GM19239 (cell line): Measurements from ENCODE around the gene GNAO1.

ENCODE experiments used
- DNase-seq: peaks from one replicate; pipeline ENCODE4 v3.0.0; 2011; ENCODE audit warnings: low spot score; ENCODE audit not compliant: insufficient read length
- FAIRE-seq: peaks from 2 replicates; lab custom pipeline; 2011; peaks lifted over from hg19 to GRCh38; lab: Jason Lieb, UNC

The GNAO1 gene

GRCh38 chr16:56279132-56279531 is 87.8 kb downstream of the GNAO1 start:
- FAIRE-seq (no peak), DNase-seq (no peak)

DNA sequence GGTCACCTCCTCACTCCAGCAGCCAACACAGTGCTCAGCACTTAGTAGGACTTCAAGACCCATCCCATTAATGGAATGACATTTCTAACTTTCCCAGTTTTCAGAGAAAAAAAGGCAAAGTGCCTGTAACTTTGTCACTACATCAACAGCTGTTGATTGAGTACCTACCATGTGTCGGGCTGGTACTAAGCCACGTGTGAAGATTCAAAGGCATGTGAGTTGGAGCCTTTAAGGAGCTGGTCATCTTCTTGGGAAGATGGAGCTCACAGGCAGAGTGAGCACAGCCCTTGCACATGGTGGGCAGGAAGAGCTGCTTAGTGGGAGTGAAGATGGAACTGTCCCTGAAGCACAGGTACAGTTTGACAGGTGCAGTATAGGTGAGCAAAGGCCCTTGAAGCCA is 88.6 kb downstream of the GNAO1 start:
- no peak for FAIRE-seq
- DNase-seq, result no peak

DNA sequence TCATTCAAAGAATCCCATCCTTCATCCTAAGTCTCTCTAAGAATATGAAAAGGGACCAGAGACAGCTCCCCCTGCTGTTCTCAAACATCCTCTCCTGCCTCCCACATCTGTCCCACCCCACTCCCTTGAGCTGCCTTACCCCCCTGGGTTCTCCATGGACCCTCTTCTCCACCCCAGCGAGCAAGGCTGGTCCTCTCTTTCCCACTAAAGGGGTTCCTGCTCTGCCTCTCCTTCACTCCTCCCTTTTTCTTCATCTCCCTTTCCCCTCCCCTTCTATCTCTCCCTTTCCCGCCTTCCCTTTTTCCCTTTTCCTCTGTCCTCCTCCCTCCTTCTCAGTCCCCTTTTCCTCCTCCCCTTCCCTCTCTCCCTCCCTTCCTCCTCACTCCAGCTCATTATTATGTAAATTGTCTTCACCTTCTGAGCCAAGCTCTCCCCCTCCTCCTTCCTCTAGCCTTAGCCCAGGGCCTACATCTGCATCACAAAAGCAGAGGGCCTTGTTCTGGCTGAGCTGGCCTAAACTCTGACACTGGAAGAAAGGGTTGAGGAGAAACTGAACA is 90.0 kb downstream of the GNAO1 start:
- FAIRE-seq (no peak), DNase-seq (no peak)

- no peak for DNase-seq
- FAIRE-seq, result no peak
Observed at GRCh38 chr16:56282451-56282850, 91.2 kb downstream of the GNAO1 start.

DNA sequence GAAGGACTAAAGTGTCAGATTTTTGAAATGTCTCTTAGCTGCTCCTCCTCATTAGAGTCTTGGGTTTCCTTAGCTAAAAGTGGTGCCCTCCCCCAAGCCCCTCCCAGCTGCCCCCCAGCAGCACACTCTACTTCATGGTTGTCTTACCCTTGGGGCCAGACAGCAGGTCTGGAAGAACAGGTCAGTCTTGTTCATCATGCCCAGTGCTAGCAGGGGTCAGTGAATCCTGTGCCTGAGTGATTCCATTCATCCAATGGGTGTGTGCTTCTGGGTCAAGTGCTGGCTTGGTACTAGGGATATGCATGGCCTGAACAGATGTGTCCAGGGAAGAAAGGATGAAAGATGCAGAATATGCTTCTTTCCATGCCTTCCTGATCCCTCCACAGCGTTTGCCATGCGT is 93.2 kb downstream of the GNAO1 start:
- FAIRE-seq (no peak), DNase-seq (no peak)

GRCh38 chr16:56286809-56287208 is 95.5 kb downstream of the GNAO1 start:
- DNase-seq, result no peak
- no peak for FAIRE-seq

GRCh38 chr16:56288019-56288418 is 96.7 kb downstream of the GNAO1 start:
- FAIRE-seq (no peak), DNase-seq (no peak)

DNA sequence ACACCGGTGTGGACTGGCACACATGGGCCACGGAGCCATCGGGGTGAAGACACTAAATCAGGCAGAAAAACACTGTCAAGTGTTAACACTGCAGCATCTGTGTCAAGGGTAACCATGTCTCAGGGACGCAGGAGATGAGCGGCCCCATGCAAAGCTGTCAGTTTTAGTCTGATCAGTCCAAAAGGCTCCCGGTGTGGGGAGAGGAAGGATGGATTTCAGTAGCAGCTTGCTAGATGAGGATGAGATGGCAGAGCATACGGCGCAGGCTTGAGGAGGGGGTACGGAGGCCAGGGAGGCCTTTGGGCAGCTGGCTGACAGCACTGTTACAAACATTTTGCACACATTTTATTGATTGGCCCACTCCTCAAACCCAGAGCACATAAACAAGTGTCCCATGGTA is 98.1 kb downstream of the GNAO1 start:
- DNase-seq, result no peak
- FAIRE-seq, result no peak

GRCh38 chr16:56289862-56290261 is 98.6 kb downstream of the GNAO1 start:
- FAIRE-seq (no peak), DNase-seq (no peak)

- FAIRE-seq (no peak), DNase-seq (no peak)
Observed at GRCh38 chr16:56294014-56294413, 102.7 kb downstream of the GNAO1 start.

DNA sequence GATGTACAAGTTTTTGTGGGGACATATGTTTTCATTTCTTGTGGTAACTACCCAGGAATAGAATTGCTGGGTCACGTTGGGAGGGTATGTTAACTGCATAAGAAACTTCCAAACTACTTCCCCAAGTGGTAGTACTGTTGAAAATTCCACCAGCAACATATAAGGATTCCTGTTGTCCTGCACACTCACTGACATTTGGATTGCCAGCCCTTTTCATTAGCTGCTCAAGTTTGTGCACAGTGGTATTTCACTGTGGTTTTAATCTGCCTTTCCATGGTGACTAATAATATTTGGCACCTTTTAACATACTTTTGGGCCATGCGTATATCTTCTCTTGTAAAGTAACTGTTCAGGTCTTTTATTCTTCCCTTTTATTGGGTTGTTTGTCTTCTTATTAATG is 103.3 kb downstream of the GNAO1 start:
- FAIRE-seq (no peak), DNase-seq (no peak)

- FAIRE-seq, result no peak
Observed at GRCh38 chr16:56295059-56295665, 103.9 kb downstream of the GNAO1 start.

GRCh38 chr16:56295739-56296527 is 104.6 kb downstream of the GNAO1 start:
- DNase-seq (no peak), FAIRE-seq (no peak)

More at GRCh38 chr16:56295059-56295665, 103.9 kb downstream of the GNAO1 start:
- DNase-seq, result no peak

DNA sequence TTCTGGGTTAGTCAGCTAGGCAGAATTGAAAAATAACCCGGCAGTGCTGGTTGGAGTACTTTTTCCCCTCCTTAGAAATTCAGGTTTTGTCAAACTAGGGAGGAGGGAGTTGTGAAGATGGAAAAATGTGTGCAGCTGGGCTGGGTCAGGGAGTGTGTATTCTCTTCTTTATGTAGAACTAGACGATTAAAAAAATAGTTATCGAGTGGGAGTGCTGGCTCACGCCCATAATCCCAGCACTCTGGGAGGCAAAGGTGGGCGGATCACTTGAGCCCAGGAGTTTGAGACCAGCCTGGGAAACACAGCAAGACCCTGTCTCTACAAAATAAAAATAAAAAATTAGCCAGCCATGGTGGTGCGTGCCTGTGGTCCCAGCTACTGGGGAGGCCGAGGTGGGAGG is 106.4 kb downstream of the GNAO1 start:
- DNase-seq (no peak), FAIRE-seq (no peak)

DNA sequence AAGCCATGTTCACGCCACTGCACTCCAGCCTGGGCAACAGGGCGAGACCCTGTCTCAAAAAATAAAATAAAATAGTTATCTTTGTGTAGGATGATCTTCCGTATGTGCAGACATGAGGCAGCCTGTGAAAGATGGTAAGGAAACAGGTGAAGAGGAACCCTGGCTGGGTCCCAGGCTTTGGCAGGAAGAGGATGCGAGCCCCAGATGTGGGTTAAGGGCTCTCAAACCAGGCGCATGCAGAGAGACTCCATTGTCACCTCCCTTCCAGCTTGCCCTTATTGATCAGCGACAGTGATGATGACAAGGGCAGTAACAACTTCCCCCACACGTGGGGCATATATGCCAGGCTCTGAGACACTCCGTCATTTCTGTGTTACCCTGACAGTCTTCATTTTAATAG is 106.8 kb downstream of the GNAO1 start:
- FAIRE-seq (no peak), DNase-seq (no peak)

- FAIRE-seq (no peak), DNase-seq (no peak)
Observed at GRCh38 chr16:56298948-56299596, 107.8 kb downstream of the GNAO1 start.

DNA sequence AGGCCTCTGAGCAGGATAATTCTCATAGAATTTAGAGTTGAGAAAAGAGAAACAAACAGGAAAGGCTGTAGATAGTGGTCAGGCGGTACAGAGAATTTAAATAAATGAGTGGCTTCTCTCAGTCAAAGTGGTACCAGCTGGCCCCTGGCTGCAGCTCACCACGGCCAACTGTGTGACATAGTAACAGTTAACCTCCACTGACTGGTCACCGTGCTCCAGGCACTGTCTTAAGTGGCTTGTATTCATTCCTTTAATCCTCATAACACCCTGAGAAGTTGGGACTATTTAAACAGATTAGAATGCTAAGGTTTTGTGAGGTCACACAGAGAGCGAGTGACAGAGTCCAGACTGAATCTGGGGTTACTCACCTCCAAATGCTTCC is 108.9 kb downstream of the GNAO1 start:
- FAIRE-seq (no peak), DNase-seq (no peak)

- FAIRE-seq (no peak), DNase-seq (no peak)
Observed at GRCh38 chr16:56300891-56301850, 109.9 kb downstream of the GNAO1 start.

DNA sequence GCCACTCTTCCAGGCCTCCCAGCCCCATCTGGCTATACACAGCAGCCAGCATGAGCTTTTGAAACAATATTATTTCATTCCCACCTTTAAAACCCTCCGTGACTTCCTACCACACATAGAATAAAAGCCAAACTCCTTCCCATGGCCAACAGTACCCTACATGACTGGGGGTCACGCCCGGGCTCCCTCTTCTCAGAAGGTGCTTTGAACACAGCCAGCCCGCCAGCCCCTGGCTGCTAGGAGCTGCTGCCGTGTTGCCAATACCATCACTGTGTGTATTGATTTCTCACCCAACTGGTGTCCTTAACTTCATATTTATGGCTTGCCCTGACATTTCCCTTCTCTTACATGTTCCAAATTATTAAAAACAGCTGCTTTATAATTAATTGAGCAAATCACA is 111.2 kb downstream of the GNAO1 start:
- DNase-seq (no peak), FAIRE-seq (no peak)

DNA sequence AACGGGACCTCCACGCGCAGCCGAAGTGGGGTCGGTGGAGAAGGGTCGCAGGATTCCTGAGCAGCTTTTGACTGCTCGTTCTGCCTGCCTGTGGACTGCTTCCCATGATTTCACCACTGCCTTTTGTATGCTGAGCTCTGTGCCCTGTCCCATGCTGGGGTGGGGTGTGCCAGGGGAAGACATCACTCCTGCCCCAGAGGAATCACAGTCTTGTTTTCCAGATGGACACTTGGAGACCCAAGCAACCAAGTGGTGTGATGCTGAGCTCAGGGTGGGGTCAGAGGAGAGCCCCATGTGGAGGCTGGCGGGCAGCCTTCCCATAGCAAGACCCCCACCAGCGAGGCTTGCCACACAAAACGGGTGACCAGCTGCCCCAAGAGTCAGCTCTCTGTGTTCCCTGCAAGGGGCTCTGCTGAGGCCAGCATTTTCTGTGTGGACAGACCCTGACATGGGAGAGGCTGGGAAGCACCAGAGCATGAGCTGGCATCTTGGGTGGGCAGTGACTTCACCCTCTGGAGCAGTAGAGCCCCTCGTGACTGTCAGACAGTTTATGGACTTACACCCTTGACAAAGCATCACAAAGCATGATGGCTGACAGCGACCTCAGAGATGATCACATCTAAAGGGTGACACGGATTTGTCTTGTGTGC is 111.9 kb downstream of the GNAO1 start:
- FAIRE-seq (no peak), DNase-seq (no peak)
